ENCODE results near the gene ADPRHL1.

- no peak for TF ChIP-seq CTCF (IDR thresholded peaks at IDR 0.05)
- no peak for TF ChIP-seq ZFX (IDR thresholded peaks at IDR 0.05; ENCODE audit: borderline replicate concordance)
Measured at GRCh38 chr13:113400621-113401451, 52.5 kb downstream of the ADPRHL1 start.

Measured in 22Rv1 (cell line).